Measurements from ENCODE around the gene BCAS4.

Gene BCAS4

DNA sequence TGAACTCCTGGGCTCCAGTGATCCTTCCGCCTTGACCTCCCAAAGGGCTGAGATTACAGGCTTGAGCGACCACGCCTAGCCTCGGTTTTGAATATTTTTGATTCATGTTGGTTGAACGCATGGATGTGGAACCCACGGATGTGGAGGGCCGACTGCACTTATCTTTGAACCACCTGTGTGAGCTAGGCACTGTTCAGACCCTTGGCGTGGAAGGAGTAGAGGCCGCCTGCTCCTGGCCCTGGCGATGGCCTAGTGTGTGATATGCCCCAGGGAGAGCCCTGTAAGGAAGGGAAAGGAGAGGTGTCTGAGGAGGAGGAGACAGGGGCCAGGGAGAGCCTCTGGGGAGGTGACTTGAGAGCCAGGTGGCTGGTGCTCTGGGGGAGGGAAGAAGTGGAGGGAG is 64.3 kb downstream of the BCAS4 start:
- 93% methylated on average over 10 of the region's 10 CpGs for WGBS
- H3K27me3 ChIP-seq (ENCODE audit: insufficient read depth, low read length), result no peaks in the 10 kb centered on the region
- no peak overlapping the region for H3K9ac ChIP-seq (ENCODE audit: low read depth, low read length)
- H3K27ac ChIP-seq (ENCODE audit: low read depth, low read length), result no peak overlapping the region
- H3K4me1 ChIP-seq (ENCODE audit: insufficient read depth, low read length), result peaks cover 9% of the 10 kb centered on the region
- H3K36me3 ChIP-seq (ENCODE audit: insufficient read depth, low read length), result no peaks in the 10 kb centered on the region
- no peak overlapping the region for H3K4me3 ChIP-seq (ENCODE audit: low read length)
- no peaks in the 10 kb centered on the region for H3K9me3 ChIP-seq (ENCODE audit: insufficient read depth, low read depth, low read length)

- Histone ChIP-seq H3K27me3 (ENCODE audit: insufficient read depth, low read length) (no peaks in the 10 kb centered on the region), H3K36me3 (ENCODE audit: insufficient read depth, low read length) (no peaks in the 10 kb centered on the region), H3K4me3 (ENCODE audit: low read length) (no peak overlapping the region), H3K27ac (ENCODE audit: low read depth, low read length) (no peak overlapping the region), H3K9me3 (ENCODE audit: insufficient read depth, low read depth, low read length) (no peaks in the 10 kb centered on the region), H3K9ac (ENCODE audit: low read depth, low read length) (no peak overlapping the region), H3K4me1 (ENCODE audit: insufficient read depth, low read length) (peaks cover 10% of the 10 kb centered on the region)
- WGBS, result 87% methylated on average over 12 of the region's 12 CpGs
Measured at GRCh38 chr20:50861012-50861411, 66.2 kb downstream of the BCAS4 start.

DNA sequence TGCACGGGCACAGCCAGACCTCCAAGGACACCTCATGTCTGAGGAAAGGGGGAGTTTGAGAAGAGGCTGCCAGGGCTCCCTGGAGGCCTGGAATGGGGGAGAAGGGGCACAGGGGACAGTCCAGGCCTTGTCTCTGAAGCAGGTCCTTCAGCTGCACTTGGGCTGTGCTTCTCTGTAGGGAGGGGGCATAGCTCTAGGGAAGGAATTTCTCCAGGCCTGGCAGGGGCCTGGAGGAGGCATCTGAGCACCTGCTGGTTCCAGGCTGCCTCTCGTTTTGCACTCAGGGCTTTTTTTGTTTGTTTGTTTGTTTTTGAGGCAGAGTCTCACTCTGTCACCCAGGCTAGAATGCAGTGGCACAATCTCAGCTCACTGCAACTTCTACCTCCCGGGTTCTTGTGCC is 67.7 kb downstream of the BCAS4 start:
- H3K9ac ChIP-seq (ENCODE audit: low read depth, low read length), result no peak overlapping the region
- H3K4me1 ChIP-seq (ENCODE audit: insufficient read depth, low read length), result peaks cover 10% of the 10 kb centered on the region
- WGBS, result 52% methylated on average over 3 of the region's 3 CpGs
- no peaks in the 10 kb centered on the region for H3K36me3 ChIP-seq (ENCODE audit: insufficient read depth, low read length)
- H3K27ac ChIP-seq (ENCODE audit: low read depth, low read length), result peak overlapping the region; percentile 51; the same call in 1 of the 2 replicates
- H3K27me3 ChIP-seq (ENCODE audit: insufficient read depth, low read length), result no peaks in the 10 kb centered on the region
- H3K9me3 ChIP-seq (ENCODE audit: insufficient read depth, low read depth, low read length), result no peaks in the 10 kb centered on the region
- no peak overlapping the region for H3K4me3 ChIP-seq (ENCODE audit: low read length)

DNA sequence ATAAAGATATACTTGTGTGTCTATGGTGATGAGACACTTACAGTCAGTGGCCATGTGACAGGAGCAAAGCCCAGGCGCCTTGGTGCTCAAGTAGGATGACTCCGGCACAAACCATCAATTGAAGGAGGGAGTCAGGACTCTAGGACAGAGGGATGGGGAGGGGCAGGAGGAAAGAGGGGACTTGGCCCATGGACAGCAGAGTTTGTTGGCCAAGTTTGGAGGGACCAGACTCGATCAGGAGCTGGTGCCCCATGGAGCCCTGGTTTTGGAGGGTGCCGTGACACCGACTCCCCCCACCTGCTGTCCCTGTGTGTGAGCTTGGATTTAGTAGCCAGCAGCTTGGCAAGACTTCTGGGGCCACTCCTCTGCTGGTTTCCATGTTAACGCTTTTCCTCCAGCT is 70.3 kb downstream of the BCAS4 start:
- no peak overlapping the region for H3K4me3 ChIP-seq (ENCODE audit: low read length)

GRCh38 chr20:50865591-50865990 is 70.7 kb downstream of the BCAS4 start:
- peaks cover 18% of the 10 kb centered on the region for H3K4me1 ChIP-seq (ENCODE audit: insufficient read depth, low read length)
- WGBS, result 92% methylated on average over 7 of the region's 7 CpGs
- H3K27me3 ChIP-seq (ENCODE audit: insufficient read depth, low read length), result no peaks in the 10 kb centered on the region
- no peaks in the 10 kb centered on the region for H3K36me3 ChIP-seq (ENCODE audit: insufficient read depth, low read length)
- H3K9ac ChIP-seq (ENCODE audit: low read depth, low read length), result no peak overlapping the region
- H3K4me3 ChIP-seq (ENCODE audit: low read length), result no peak overlapping the region
- H3K9me3 ChIP-seq (ENCODE audit: insufficient read depth, low read depth, low read length), result no peaks in the 10 kb centered on the region
- no peak overlapping the region for H3K27ac ChIP-seq (ENCODE audit: low read depth, low read length)

More for the DNA sequence above, 70.3 kb downstream of the BCAS4 start:
- Histone ChIP-seq H3K9me3 (ENCODE audit: insufficient read depth, low read depth, low read length) (no peaks in the 10 kb centered on the region), H3K27me3 (ENCODE audit: insufficient read depth, low read length) (no peaks in the 10 kb centered on the region), H3K36me3 (ENCODE audit: insufficient read depth, low read length) (no peaks in the 10 kb centered on the region), H3K4me1 (ENCODE audit: insufficient read depth, low read length) (peaks cover 13% of the 10 kb centered on the region), H3K27ac (ENCODE audit: low read depth, low read length) (no peak overlapping the region), H3K9ac (ENCODE audit: low read depth, low read length) (no peak overlapping the region)
- 91% methylated on average over 6 of the region's 6 CpGs for WGBS

- H3K9me3 ChIP-seq (ENCODE audit: insufficient read depth, low read depth, low read length), result no peaks in the 10 kb centered on the region
- peaks cover 20% of the 10 kb centered on the region for H3K4me1 ChIP-seq (ENCODE audit: insufficient read depth, low read length)
- H3K36me3 ChIP-seq (ENCODE audit: insufficient read depth, low read length), result no peaks in the 10 kb centered on the region
- H3K9ac ChIP-seq (ENCODE audit: low read depth, low read length), result no peak overlapping the region
- H3K27ac ChIP-seq (ENCODE audit: low read depth, low read length), result no peak overlapping the region
- no peaks in the 10 kb centered on the region for H3K27me3 ChIP-seq (ENCODE audit: insufficient read depth, low read length)
- H3K4me3 ChIP-seq (ENCODE audit: low read length), result no peak overlapping the region
- WGBS, result 92% methylated on average over 12 of the region's 12 CpGs
Measured at GRCh38 chr20:50866036-50866685, 71.3 kb downstream of the BCAS4 start.

DNA sequence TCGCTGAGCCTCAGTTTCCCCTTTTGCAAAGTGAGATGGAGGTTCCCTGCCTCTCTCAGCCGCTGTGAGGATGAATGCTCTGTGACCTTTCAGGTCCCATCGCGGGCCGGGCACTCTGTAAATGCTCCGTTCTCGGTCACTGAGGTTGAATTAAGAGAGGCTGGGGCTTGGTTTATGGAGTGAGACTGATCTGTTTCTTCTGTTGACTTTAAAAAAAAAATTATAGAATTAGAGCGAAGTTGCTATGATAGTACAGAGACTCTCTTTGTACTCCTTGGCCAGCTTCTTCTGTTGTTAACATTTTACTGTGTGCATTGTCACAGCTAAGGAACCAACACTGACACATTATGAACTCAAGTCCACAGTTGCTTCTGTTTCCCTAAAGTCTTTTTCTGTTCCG is 72.0 kb downstream of the BCAS4 start:
- H3K9me3 ChIP-seq (ENCODE audit: insufficient read depth, low read depth, low read length), result no peaks in the 10 kb centered on the region
- H3K4me3 ChIP-seq (ENCODE audit: low read length), result no peak overlapping the region
- peaks cover 27% of the 10 kb centered on the region for H3K4me1 ChIP-seq (ENCODE audit: insufficient read depth, low read length)
- WGBS, result 92% methylated on average over 9 of the region's 9 CpGs
- H3K9ac ChIP-seq (ENCODE audit: low read depth, low read length), result no peak overlapping the region
- H3K36me3 ChIP-seq (ENCODE audit: insufficient read depth, low read length), result no peaks in the 10 kb centered on the region
- no peaks in the 10 kb centered on the region for H3K27me3 ChIP-seq (ENCODE audit: insufficient read depth, low read length)
- no peak overlapping the region for H3K27ac ChIP-seq (ENCODE audit: low read depth, low read length)

DNA sequence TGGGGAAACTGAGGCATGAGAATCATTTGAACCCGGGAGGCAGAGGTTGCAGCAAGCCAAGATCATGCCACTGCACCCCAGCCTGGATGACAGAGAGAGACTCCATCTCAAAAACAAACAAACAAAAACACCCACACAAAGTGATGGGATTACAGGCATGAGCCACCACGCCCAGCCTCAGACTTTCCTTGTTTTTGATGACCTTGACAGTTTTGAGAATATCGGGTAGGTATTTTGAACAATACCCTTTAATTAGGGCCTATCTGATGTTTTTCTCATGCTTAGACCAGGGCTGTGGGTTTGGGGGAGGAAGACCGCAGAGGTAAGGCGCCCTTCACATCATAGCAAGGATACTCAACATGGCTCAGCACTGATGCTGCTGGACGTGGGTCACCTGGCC is 72.9 kb downstream of the BCAS4 start:
- 94% methylated on average over 6 of the region's 6 CpGs for WGBS
- peaks cover 22% of the 10 kb centered on the region for H3K4me1 ChIP-seq (ENCODE audit: insufficient read depth, low read length)
- H3K36me3 ChIP-seq (ENCODE audit: insufficient read depth, low read length), result no peaks in the 10 kb centered on the region
- H3K9ac ChIP-seq (ENCODE audit: low read depth, low read length), result no peak overlapping the region
- H3K4me3 ChIP-seq (ENCODE audit: low read length), result no peak overlapping the region
- no peaks in the 10 kb centered on the region for H3K9me3 ChIP-seq (ENCODE audit: insufficient read depth, low read depth, low read length)
- H3K27ac ChIP-seq (ENCODE audit: low read depth, low read length), result no peak overlapping the region
- H3K27me3 ChIP-seq (ENCODE audit: insufficient read depth, low read length), result no peaks in the 10 kb centered on the region

DNA sequence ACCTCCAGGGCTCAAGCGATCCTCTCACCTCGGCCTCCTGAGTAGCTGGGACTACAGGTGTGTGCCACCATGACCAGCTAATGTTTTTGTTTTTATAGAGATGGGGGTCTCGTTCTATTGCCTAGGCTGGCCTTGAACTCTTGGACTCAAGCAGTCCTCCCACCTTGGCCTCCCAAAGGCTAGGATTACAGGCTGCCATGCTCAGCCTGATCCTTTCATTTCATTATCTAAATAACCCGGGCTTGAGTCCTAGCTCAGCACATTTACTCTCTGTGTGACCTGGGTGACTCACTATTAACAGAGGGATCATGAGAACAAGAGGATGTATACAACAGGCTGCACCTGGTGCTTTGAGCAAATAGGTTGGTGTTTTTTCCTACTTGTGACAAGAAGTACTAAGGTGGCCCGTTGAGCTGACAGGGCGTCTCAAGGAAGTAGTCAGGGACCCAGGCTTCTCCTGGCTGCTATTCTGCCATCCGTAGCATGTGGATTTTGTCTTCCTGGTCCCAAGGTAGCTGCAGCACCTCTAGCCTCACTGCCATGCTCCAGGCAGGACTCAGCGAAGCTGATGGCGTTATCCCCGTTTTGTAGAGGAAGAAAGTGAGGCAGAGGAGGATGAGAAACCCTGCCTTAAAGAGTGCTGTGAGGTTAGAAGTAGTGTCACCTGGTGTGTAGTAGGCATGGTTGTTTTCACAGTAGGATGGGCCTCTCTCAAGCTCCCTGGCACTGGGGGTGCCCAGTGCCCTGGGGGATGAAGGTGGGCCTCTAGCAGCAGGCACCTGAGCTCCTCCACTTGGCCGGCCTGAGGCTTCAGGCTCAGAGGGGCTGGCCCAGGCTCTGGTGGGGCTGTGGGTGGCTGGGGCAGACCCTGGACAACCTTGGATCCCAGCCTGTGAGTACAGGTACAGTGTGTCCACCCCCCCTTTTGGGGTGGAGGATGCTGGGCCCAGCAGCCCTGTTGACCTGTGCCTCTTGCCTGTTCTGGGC is 73.9 kb downstream of the BCAS4 start:
- no peaks in the 10 kb centered on the region for H3K9me3 ChIP-seq (ENCODE audit: insufficient read depth, low read depth, low read length)
- 93% methylated on average over 11 of the region's 11 CpGs for WGBS
- no peaks in the 10 kb centered on the region for H3K27me3 ChIP-seq (ENCODE audit: insufficient read depth, low read length)
- H3K4me1 ChIP-seq (ENCODE audit: insufficient read depth, low read length), result peaks cover 20% of the 10 kb centered on the region
- H3K36me3 ChIP-seq (ENCODE audit: insufficient read depth, low read length), result no peaks in the 10 kb centered on the region
- peak overlapping the region; percentile 8; the same call in 1 of the 2 replicates for H3K27ac ChIP-seq (ENCODE audit: low read depth, low read length)
- H3K4me3 ChIP-seq (ENCODE audit: low read length), result no peak overlapping the region
- H3K9ac ChIP-seq (ENCODE audit: low read depth, low read length), result no peak overlapping the region

DNA sequence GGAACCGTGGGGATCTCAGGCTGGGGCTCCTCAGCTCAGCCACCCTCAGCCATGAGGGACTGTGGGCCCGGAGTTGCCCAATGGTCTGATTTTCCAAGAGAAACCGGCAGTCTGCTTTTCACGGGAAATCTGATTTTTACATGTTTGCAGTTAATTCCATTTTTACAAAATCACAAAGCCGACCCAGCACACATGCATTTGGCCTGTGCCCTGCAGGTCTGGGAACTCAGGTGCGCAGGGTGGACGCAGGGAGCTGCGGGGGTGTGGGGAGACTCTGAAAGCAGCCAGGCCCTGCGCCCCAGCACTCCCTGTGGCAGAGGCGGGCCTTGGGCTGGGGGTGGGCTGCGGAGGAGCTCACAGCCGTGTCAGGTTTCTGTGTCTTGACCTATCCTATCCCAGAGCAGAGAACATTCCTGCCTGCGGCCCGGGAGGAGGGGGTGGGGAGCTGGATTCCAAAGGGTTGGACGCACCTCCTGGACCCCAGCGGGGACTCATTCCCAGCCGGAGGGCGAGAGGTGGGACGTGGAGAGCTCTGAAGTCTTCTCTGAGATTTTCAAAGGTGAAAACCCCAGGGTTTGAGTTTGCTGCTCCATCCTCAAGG is 75.8 kb downstream of the BCAS4 start:
- no peaks in the 10 kb centered on the region for H3K36me3 ChIP-seq (ENCODE audit: insufficient read depth, low read length)
- peak overlapping the region; percentile 74 for H3K9ac ChIP-seq (ENCODE audit: low read depth, low read length)
- WGBS, result 5% methylated on average over 19 of the region's 19 CpGs
- no peaks in the 10 kb centered on the region for H3K9me3 ChIP-seq (ENCODE audit: insufficient read depth, low read depth, low read length)
- H3K4me1 ChIP-seq (ENCODE audit: insufficient read depth, low read length), result peaks cover 17% of the 10 kb centered on the region
- peak overlapping the region; percentile 48 for H3K4me3 ChIP-seq (ENCODE audit: low read length)
- no peaks in the 10 kb centered on the region for H3K27me3 ChIP-seq (ENCODE audit: insufficient read depth, low read length)
- H3K27ac ChIP-seq (ENCODE audit: low read depth, low read length), result peak overlapping the region; percentile 94

All from HUES64 (cell line).